LNCAP (cell line): ENCODE data around the gene RABGAP1.

ENCODE experiments used
- TF ChIP-seq, protein P1 (sequence below): fragments of 450-650 bp; IDR thresholded peaks from 2 replicates; pipeline ENCODE4 v1.5.1; 2017; ENCODE audit warnings: mild to moderate bottlenecking

RABGAP1 gene

DNA sequence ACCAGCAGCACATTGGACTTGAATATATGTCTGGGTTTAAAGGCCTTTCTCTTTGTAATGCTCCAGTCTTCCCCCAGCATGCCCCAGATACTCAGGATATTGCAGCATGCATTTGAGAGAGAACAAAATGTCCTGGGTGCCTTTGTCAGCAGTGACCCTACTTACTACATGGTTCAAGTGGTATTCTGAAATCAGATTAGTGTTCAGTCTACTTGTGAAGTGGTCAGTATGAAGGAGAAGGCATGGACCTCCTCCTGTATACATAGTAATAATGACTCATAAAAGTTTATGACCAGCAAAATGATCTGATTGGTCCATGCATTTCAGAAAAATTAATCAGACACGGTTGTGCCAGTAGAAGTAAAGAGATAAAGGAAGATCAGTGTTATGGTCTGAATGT is 118.0 kb downstream of the RABGAP1 start:
- TF ChIP-seq, protein P1, sequence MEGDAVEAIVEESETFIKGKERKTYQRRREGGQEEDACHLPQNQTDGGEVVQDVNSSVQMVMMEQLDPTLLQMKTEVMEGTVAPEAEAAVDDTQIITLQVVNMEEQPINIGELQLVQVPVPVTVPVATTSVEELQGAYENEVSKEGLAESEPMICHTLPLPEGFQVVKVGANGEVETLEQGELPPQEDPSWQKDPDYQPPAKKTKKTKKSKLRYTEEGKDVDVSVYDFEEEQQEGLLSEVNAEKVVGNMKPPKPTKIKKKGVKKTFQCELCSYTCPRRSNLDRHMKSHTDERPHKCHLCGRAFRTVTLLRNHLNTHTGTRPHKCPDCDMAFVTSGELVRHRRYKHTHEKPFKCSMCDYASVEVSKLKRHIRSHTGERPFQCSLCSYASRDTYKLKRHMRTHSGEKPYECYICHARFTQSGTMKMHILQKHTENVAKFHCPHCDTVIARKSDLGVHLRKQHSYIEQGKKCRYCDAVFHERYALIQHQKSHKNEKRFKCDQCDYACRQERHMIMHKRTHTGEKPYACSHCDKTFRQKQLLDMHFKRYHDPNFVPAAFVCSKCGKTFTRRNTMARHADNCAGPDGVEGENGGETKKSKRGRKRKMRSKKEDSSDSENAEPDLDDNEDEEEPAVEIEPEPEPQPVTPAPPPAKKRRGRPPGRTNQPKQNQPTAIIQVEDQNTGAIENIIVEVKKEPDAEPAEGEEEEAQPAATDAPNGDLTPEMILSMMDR: no peak

DNA sequence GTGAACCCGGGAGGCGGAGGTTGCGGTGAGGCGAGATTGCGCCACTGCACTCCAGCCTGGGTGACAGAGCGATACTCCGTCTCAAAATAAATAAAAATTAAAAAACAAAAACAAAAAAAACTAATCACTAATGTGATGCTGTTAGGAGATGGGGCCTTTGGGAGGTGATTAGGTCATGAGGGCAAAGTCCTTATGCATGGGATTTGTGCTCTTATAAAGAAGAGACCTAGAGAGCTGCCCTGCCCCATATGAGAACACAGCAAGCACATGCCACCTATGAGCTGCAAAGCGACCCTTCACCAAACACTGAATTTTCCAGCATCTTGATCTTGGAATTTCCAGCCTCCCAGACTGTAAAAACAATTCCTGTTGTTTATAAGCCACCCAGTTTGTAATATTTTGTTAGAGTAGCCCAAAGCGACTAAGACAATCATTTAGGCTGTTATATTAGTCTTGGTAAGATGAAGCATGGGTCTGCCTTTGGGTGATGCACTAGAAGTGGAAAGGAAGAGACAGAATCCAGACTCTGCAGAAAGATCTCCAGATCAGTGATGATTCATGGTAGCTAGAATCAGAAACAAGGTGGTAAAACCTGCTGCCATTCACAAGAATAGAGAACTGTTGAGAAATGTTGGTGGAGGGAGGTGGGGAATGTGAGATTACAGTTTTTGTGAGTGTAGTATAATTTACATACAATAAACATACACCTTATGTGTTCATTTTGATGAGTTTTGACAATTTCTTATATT is 118.8 kb downstream of the RABGAP1 start:
- TF ChIP-seq, protein P1: no peak

DNA sequence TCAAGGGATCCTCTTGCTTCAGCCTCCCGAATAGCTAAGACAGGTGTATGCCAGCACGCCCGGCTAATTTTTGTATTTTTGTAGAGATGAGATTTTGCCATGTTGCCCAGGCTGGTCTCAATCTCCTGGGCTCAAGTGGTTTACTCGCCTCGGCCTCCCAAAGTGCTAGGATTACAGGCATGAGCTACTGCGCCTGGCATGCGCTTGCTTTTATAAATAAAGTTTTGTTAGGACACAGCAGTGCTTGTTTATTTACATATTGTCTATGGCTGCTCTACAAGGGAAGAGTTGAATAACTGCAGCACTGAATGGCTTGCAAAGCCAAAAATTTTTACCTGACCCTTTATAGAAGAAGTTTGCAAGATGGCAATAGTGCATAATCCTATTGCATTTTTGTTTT is 120.4 kb downstream of the RABGAP1 start:
- TF ChIP-seq, protein P1: no peak

DNA sequence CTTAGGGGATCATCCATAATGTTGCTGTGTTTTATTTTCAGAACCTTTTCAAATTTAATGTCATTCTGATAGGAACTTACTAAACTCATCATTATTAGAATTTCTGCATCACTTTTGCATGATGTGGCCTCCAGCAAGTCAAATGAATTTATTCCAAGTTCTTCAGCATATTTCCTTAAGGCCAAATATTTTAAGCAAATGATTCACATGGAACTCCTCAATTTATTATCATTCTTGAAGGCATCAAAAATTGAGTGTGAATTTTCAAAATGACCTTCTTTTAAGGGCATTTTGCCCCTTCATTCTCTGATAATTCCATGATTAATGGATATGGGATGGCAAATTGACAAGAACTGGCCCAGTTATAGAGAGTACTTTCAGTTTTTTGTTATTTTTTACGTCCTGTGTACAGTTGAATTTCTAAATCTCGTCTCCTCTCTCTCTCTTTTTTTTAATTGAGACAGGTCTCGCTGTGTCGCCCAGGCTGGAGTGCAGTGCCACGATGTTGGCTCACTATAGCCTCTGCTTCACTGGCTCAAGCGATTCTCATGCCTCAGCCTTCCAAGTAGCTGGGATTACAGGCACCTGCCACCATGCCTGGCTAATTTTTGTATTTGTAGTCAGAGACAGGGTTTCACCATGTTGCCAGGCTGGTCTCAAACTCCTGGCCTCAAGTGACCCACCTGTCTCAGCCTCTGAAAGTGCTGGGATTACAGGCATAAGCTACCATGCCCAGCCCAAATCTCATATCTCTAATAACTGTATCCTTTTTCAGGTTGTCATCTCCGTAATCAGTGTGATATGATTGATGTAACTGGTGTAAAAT is 121.7 kb downstream of the RABGAP1 start:
- TF ChIP-seq, protein P1: no peak

DNA sequence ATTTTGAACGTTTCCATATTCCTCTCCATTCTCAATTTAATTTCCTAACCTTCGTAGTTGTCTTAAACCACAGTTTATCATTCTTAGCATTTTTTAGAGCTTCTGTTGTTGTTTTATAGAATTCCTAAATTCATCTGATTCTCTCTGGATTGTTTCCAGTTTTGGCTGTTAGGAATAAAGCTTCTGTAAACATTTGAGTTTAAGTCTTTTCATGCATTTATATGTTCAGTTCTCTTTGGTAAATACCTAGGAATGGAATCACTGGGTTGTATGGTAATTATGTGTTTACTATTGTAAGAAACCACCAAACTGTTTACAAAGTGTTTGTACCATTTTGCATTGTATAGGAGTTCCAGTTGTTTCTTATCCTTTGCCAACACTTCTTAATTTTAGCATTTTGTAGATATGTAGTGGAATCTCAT is 122.4 kb downstream of the RABGAP1 start:
- TF ChIP-seq, protein P1: no peak

- TF ChIP-seq, protein P1: no peak
Measured at GRCh38 chr9:123063896-123064295, 123.1 kb downstream of the RABGAP1 start.

DNA sequence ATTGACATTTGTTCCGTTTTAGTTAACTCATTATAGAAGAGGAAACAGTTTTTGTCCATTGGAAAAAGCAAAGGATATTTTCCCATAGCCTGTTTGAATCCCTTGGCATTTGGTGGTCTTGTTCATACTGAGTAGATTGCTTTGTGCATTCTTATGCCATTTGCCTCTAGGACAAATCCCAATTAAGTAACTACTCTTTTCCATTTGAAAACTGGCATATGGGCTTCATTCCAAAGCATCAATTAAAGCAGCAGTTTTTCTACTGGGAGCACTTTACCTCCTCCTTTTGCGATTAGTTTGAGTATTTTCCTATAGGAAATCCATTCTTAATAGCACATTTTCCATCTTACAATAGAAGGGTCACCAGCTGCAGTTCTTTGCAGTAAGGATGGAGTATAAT is 123.9 kb downstream of the RABGAP1 start:
- TF ChIP-seq, protein P1: no peak
